Neutrophil (primary cell): ENCODE measurements around the gene PSMD4.

Source experiments
- H3K27ac ChIP-seq: fragments of 200-600 bp; sonication (generic); 2 replicates; pipeline ENCODE4 v1.5.1; 2016; ENCODE audit warnings: mild to moderate bottlenecking, moderate library complexity
- H3K27me3 ChIP-seq: fragments of 200-600 bp; sonication (generic); 2 replicates; pipeline ENCODE4 v1.6.0; 2016; ENCODE audit warnings: mild to moderate bottlenecking
- H3K36me3 ChIP-seq: fragments of 200-600 bp; sonication (generic); 2 replicates; pipeline ENCODE4 v1.5.1; 2017
- H3K4me1 ChIP-seq, 2 experiments: fragments of 200-600 bp in 1 of 2; sonication (generic) in 1 of 2; 1 replicate in 1 of 2; 2 replicates in 1 of 2; pipeline versions ENCODE4 v1.5.1 to v1.6.1; 2013 to 2016; ENCODE audit warnings: low read depth in 1 of 2, low read length in 1 of 2, mild to moderate bottlenecking in 1 of 2, moderate library complexity in 1 of 2; ENCODE audit not compliant: control insufficient read depth in 1 of 2, insufficient read depth in 1 of 2
- H3K4me3 ChIP-seq, 2 experiments: fragments of 200-600 bp in 1 of 2; sonication (generic) in 1 of 2; 1 replicate in 1 of 2; 2 replicates in 1 of 2; pipeline ENCODE4 v1.5.1; 2013 to 2016; ENCODE audit warnings: low read depth in 1 of 2, low read length in 1 of 2, mild to moderate bottlenecking in 1 of 2, moderate library complexity in 1 of 2
- H3K9me3 ChIP-seq: fragments of 200-600 bp; sonication (generic); 2 replicates; pipeline ENCODE4 v1.5.1; 2016
- TF ChIP-seq, protein P1 (sequence below): fragments of 200-600 bp; sonication (generic); IDR thresholded peaks from 2 replicates; pipeline ENCODE4 v1.5.1; 2016; ENCODE audit warnings: antibody characterized with exemption

Gene PSMD4

GRCh38 chr1:151221616-151222015 is 32.9 kb upstream of the PSMD4 start:
- H3K27me3 ChIP-seq = no peaks in the 10 kb centered on the region
- no peak overlapping the region for H3K27ac ChIP-seq
- no peaks in the 10 kb centered on the region for H3K9me3 ChIP-seq
- H3K4me1 ChIP-seq = peaks cover 0 to 8% of the 10 kb centered on the region in 2 experiments
- no peak overlapping the region for H3K4me3 ChIP-seq
- TF ChIP-seq, protein P1, sequence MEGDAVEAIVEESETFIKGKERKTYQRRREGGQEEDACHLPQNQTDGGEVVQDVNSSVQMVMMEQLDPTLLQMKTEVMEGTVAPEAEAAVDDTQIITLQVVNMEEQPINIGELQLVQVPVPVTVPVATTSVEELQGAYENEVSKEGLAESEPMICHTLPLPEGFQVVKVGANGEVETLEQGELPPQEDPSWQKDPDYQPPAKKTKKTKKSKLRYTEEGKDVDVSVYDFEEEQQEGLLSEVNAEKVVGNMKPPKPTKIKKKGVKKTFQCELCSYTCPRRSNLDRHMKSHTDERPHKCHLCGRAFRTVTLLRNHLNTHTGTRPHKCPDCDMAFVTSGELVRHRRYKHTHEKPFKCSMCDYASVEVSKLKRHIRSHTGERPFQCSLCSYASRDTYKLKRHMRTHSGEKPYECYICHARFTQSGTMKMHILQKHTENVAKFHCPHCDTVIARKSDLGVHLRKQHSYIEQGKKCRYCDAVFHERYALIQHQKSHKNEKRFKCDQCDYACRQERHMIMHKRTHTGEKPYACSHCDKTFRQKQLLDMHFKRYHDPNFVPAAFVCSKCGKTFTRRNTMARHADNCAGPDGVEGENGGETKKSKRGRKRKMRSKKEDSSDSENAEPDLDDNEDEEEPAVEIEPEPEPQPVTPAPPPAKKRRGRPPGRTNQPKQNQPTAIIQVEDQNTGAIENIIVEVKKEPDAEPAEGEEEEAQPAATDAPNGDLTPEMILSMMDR = no peak
- peaks cover 21% of the 10 kb centered on the region for H3K36me3 ChIP-seq

DNA sequence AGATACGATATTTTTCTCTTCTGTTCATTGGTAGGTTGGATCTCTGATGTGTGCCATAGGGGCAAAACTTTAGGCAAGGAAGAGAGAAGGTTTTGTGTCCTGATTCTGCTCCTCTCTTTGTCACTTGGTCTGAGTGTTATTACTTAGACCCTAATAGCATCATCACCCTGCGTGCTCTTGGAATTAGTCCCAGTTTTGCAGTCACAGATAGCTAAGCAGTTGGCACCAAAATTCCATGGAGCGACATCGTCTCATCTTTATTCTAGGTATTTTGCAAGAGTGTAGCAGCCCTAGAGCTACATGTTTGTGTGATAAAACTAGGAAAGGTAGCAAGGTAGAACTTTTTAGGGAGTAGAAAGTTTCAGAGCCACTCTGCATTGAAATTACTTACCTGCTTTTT is 32.4 kb upstream of the PSMD4 start:
- H3K4me3 ChIP-seq = no peak overlapping the region
- no peak overlapping the region for H3K27ac ChIP-seq
- TF ChIP-seq, protein P1 = no peak
- peaks cover 22% of the 10 kb centered on the region for H3K36me3 ChIP-seq
- peaks cover 0 to 8% of the 10 kb centered on the region in 2 experiments for H3K4me1 ChIP-seq
- H3K9me3 ChIP-seq = no peaks in the 10 kb centered on the region
- no peaks in the 10 kb centered on the region for H3K27me3 ChIP-seq

- Histone ChIP-seq H3K4me3 (no peak overlapping the region), H3K36me3 (peaks cover 98% of the 10 kb centered on the region), H3K9me3 (no peaks in the 10 kb centered on the region), H3K27me3 (no peaks in the 10 kb centered on the region), H3K4me1 (no peaks in the 10 kb centered on the region), H3K27ac (no peak overlapping the region)
- TF ChIP-seq, protein P1 = no peak
Measured at GRCh38 chr1:151235235-151235634, 19.3 kb upstream of the PSMD4 start.

DNA sequence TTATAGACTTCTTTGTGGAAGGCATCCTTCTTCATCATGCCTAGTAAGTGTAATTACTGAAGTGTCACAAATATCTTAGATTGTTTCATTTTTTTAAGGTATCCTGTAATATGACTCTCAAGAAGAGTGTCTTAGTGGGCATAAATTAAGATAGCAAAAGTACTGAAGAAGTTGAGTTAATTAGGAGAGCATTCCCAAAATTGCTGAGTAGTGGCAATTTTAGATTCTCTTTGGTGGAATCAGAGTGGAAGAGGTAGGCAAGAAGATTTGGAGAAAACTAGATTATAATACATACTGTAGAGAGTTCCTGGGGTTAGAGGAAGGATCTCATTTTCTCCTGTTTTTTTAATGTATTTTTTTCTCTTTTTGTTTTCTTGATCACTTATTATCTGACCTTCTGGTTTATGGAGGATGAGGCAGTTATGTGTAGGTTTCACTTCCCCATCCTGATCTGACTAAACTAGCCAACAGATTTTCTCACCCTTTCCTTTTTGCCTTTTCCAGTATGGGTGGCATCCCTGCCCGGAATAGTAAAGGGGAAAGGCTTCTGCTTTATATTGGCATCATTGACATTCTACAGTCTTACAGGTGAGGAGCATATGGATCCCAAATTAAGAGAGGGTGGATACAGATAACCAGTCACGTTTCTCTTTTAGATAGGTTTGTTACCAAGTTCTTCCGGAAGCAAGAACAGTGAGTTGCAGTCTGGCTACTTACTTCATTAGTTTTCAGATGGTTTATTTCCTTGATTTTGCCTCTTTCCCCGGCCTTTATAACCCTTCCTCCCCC is 16.7 kb upstream of the PSMD4 start:
- Histone ChIP-seq H3K4me3 (no peak overlapping the region), H3K27ac (no peak overlapping the region), H3K4me1 (no peaks in the 10 kb centered on the region), H3K27me3 (no peaks in the 10 kb centered on the region), H3K36me3 (peaks cover 98% of the 10 kb centered on the region), H3K9me3 (no peaks in the 10 kb centered on the region)
- TF ChIP-seq, protein P1 = no peak

DNA sequence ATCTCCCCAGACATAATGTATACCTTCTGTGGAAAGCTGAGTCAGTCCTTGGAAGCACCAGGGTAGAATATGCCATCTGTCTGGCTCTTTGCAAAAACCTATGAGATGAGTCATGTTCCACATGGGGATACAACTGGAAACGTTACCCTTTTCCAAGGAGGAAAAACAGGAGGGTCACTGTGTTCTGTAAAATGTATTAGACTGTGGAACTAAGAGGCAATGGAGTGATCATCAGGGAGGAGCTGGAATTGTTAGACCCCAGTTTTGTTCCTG is 16.1 kb upstream of the PSMD4 start:
- no peak overlapping the region for H3K27ac ChIP-seq
- no peaks in the 10 kb centered on the region for H3K9me3 ChIP-seq
- no peak overlapping the region for H3K4me3 ChIP-seq
- H3K27me3 ChIP-seq = no peaks in the 10 kb centered on the region
- peaks cover 98% of the 10 kb centered on the region for H3K36me3 ChIP-seq
- H3K4me1 ChIP-seq = no peaks in the 10 kb centered on the region
- TF ChIP-seq, protein P1 = no peak
